ENCODE measurements around the gene PCDHGA7.
"Not testable (repeated sequence)": the region's sequence is repeated elsewhere in the genome, so short reads cannot be mapped to it uniquely, and the experiment has no call there.

PCDHGA7 gene

DNA sequence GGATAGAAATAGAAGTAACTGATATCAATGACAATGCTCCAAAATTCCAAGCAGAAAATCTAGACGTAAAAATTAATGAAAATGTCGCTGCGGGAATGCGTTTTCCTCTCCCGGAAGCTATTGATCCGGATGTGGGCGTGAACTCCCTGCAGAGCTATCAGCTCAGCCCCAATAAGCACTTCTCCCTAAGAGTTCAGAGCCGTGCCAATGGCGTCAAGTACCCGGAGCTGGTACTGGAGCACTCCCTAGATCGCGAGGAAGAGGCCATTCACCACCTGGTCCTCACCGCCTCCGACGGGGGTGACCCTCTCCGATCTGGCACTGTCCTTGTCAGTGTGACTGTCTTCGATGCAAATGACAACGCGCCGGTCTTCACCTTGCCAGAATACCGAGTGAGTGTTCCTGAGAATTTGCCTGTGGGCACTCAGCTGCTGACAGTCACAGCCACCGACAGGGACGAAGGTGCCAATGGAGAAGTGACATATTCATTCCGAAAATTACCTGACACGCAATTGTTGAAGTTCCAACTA, 31.1 kb downstream of the PCDHGA7 start:
- Histone ChIP-seq H3K4me3 (ENCODE audit: low read length) (peak overlapping the region; percentile 4), H3K27ac (ENCODE audit: low read depth, low read length) (no peak overlapping the region), H3K9ac (ENCODE audit: low read length) (no peak overlapping the region), H3K27me3 (ENCODE audit: control insufficient read depth, insufficient read depth, low read length) (peaks cover 5% of the 10 kb centered on the region), H3K4me1 (ENCODE audit: control insufficient read depth, insufficient read depth, low read length) (no peaks in the 10 kb centered on the region), H3K36me3 (ENCODE audit: control insufficient read depth, insufficient read depth, low read length) (peaks cover 5% of the 10 kb centered on the region)

GRCh38 chr5:141414548-141415274, 32.2 kb downstream of the PCDHGA7 start:
- H3K36me3 ChIP-seq (ENCODE audit: control insufficient read depth, insufficient read depth, low read length); H3K4me3 ChIP-seq (ENCODE audit: low read length); H3K27ac ChIP-seq (ENCODE audit: low read depth, low read length); H3K4me1 ChIP-seq (ENCODE audit: control insufficient read depth, insufficient read depth, low read length); H3K27me3 ChIP-seq (ENCODE audit: control insufficient read depth, insufficient read depth, low read length); H3K9ac ChIP-seq (ENCODE audit: low read length): not testable (repeated sequence)

DNA sequence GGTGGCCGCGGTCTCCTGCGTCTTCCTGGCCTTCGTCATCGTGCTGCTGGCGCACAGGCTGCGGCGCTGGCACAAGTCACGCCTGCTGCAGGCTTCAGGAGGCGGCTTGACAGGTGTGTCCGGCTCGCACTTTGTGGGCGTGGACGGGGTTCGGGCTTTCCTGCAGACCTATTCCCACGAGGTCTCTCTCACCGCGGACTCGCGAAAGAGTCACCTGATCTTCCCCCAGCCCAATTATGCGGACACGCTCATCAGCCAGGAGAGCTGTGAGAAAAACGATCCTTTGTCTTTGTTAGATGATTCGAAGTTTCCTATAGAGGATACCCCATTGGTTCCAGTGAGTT, 32.7 kb downstream of the PCDHGA7 start:
- not testable (repeated sequence) for H3K9ac ChIP-seq (ENCODE audit: low read length); H3K27me3 ChIP-seq (ENCODE audit: control insufficient read depth, insufficient read depth, low read length); H3K36me3 ChIP-seq (ENCODE audit: control insufficient read depth, insufficient read depth, low read length); H3K4me1 ChIP-seq (ENCODE audit: control insufficient read depth, insufficient read depth, low read length); H3K4me3 ChIP-seq (ENCODE audit: low read length); H3K27ac ChIP-seq (ENCODE audit: low read depth, low read length)

DNA sequence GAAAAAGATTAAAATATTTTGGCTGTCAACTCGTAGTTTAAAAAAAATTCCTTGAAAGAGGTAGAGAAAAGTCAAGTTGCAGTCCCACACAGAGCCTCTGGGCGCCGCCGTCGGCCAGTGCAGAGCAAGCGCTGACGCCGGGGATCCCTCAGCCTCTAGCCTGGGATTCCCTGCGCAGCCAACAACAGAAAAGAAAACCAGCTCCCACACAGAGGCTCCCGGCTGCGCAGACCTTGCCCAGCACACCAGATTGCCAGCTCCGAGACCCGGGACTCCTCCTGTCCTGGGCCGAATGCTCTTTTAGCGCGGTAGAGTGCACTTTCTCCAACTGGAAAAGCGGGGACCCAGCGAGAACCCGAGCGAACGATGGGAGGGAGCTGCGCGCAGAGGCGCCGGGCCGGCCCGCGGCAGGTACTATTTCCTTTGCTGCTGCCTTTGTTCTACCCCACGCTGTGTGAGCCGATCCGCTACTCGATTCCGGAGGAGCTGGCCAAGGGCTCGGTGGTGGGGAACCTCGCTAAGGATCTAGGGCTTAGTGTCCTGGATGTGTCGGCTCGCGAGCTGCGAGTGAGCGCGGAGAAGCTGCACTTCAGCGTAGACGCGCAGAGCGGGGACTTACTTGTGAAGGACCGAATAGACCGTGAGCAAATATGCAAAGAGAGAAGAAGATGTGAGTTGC, 35.1 kb downstream of the PCDHGA7 start, which contains the start of gene PCDHGB7:
TSS of gene PCDHGB7 (plus strand) at position 184 of the 679 bp plus-strand sequence. CDS start at position 367, 183 bp downstream.
- not testable (repeated sequence) for H3K27me3 ChIP-seq (ENCODE audit: control insufficient read depth, insufficient read depth, low read length); H3K9ac ChIP-seq (ENCODE audit: low read length); H3K4me1 ChIP-seq (ENCODE audit: control insufficient read depth, insufficient read depth, low read length); H3K36me3 ChIP-seq (ENCODE audit: control insufficient read depth, insufficient read depth, low read length); H3K27ac ChIP-seq (ENCODE audit: low read depth, low read length)
- H3K4me3 ChIP-seq (ENCODE audit: low read length), result peak within 1 kb of the TSS; percentile 57

DNA sequence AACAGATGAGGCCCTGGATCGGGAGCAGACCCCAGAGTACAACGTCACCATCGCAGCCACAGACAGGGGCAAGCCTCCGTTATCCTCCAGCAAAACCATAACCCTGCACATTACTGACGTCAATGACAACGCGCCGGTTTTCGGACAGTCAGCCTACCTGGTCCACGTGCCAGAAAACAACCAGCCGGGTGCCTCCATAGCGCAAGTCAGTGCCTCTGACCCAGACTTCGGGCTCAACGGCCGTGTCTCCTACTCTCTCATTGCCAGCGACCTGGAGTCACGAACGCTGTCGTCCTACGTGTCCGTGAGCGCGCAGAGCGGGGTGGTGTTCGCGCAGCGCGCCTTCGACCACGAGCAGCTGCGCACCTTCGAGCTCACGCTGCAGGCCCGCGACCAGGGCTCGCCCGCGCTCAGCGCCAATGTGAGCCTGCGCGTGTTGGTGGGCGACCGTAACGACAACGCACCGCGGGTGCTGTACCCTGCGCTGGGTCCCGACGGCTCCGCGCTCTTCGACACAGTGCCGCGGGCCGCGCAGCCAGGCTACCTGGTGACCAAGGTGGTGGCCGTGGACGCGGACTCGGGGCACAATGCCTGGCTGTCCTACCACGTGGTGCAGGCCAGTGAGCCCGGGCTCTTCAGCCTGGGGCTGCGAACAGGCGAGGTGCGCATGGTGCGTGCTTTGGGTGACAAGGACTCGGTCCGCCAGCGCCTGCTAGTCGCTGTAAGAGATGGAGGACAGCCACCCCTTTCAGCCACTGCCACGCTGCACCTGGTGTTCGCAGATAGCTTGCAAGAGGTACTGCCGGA, 36.7 kb downstream of the PCDHGA7 start:
- Histone ChIP-seq H3K4me1 (ENCODE audit: control insufficient read depth, insufficient read depth, low read length) (no peaks in the 10 kb centered on the region), H3K36me3 (ENCODE audit: control insufficient read depth, insufficient read depth, low read length) (no peaks in the 10 kb centered on the region), H3K27ac (ENCODE audit: low read depth, low read length) (no peak overlapping the region), H3K27me3 (ENCODE audit: control insufficient read depth, insufficient read depth, low read length) (peaks cover 2% of the 10 kb centered on the region), H3K4me3 (ENCODE audit: low read length) (peak overlapping the region; percentile 10), H3K9ac (ENCODE audit: low read length) (no peak overlapping the region)

DNA sequence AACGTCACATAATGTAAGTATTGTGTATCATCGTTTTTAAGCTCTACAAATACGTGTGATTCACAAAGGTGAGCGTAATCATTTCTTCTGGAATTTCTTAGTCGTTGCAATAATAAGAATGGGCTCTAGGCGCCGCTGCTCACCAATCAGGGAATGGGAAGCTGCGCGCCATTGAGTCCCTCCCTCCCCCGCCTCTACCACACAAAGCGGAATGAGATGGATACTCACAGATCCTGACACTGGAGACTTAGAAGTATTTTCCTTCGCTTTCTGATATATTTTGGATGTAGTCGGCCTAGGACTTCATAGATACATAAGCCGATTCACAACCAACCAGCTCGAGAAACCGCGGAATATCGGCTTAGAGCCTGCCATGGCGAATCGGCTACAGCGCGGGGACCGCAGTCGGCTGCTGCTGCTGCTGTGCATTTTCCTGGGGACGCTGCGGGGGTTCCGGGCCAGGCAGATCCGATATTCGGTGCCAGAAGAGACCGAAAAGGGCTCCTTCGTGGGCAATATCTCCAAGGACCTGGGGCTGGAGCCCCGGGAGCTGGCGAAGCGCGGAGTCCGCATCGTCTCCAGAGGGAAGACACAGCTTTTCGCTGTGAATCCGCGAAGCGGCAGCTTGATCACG, 38.4 kb downstream of the PCDHGA7 start, which contains the start of gene PCDHGA11:
TSS of gene PCDHGA11 (plus strand) at position 197 of the 634 bp plus-strand sequence. CDS start at position 374, 177 bp downstream.
- H3K4me3 ChIP-seq (ENCODE audit: low read length), result peak within 1 kb of the TSS; percentile 29
- no peaks in the 10 kb centered on the region for H3K4me1 ChIP-seq (ENCODE audit: control insufficient read depth, insufficient read depth, low read length)
- H3K9ac ChIP-seq (ENCODE audit: low read length), result no peak within 1 kb of the TSS
- H3K27ac ChIP-seq (ENCODE audit: low read depth, low read length), result no peak within 1 kb of the TSS
- no peaks in the 10 kb centered on the region for H3K36me3 ChIP-seq (ENCODE audit: control insufficient read depth, insufficient read depth, low read length)
- peaks cover 2% of the 10 kb centered on the region for H3K27me3 ChIP-seq (ENCODE audit: control insufficient read depth, insufficient read depth, low read length)

DNA sequence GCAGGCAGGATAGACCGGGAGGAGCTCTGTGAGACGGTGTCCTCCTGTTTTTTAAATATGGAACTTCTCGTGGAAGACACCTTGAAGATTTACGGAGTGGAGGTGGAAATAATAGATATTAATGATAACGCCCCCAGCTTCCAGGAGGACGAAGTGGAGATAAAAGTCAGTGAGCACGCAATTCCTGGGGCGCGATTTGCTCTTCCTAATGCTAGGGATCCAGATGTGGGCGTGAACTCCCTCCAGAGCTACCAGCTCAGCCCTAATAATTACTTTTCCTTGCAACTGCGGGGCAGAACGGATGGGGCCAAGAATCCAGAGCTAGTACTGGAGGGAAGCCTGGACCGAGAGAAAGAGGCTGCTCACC, 38.9 kb downstream of the PCDHGA7 start:
- no peak overlapping the region for H3K9ac ChIP-seq (ENCODE audit: low read length)
- peak overlapping the region; percentile 29 for H3K4me3 ChIP-seq (ENCODE audit: low read length)
- no peak overlapping the region for H3K27ac ChIP-seq (ENCODE audit: low read depth, low read length)
- H3K4me1 ChIP-seq (ENCODE audit: control insufficient read depth, insufficient read depth, low read length), result no peaks in the 10 kb centered on the region
- H3K36me3 ChIP-seq (ENCODE audit: control insufficient read depth, insufficient read depth, low read length), result no peaks in the 10 kb centered on the region
- H3K27me3 ChIP-seq (ENCODE audit: control insufficient read depth, insufficient read depth, low read length), result peaks cover 2% of the 10 kb centered on the region

DNA sequence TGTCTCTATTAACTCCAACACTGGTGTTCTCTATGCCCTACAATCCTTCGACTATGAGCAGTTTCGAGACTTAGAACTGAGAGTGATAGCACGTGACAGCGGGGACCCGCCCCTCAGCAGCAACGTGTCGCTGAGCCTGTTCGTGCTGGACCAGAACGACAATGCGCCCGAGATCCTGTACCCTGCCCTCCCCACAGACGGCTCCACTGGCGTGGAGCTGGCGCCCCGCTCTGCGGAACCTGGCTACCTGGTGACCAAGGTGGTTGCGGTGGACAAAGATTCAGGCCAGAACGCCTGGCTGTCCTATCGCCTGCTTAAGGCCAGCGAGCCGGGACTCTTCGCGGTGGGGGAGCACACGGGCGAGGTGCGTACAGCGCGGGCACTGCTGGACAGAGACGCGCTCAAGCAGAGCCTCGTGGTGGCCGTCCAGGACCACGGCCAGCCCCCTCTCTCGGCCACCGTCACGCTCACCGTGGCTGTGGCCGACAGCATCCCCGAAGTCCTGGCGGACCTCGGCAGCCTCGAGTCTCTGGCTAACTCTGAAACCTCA, 40.3 kb downstream of the PCDHGA7 start:
- H3K9ac ChIP-seq (ENCODE audit: low read length), result no peak overlapping the region
- peaks cover 2% of the 10 kb centered on the region for H3K27me3 ChIP-seq (ENCODE audit: control insufficient read depth, insufficient read depth, low read length)
- peak overlapping the region; percentile 19 for H3K4me3 ChIP-seq (ENCODE audit: low read length)
- H3K4me1 ChIP-seq (ENCODE audit: control insufficient read depth, insufficient read depth, low read length), result no peaks in the 10 kb centered on the region
- no peaks in the 10 kb centered on the region for H3K36me3 ChIP-seq (ENCODE audit: control insufficient read depth, insufficient read depth, low read length)
- H3K27ac ChIP-seq (ENCODE audit: low read depth, low read length), result no peak overlapping the region

GRCh38 chr5:141427783-141428426, 45.4 kb downstream of the PCDHGA7 start:
- no peak overlapping the region for H3K27ac ChIP-seq (ENCODE audit: low read depth, low read length)
- H3K4me3 ChIP-seq (ENCODE audit: low read length), result peak overlapping the region; percentile 37
- H3K36me3 ChIP-seq (ENCODE audit: control insufficient read depth, insufficient read depth, low read length), result no peaks in the 10 kb centered on the region
- H3K4me1 ChIP-seq (ENCODE audit: control insufficient read depth, insufficient read depth, low read length), result no peaks in the 10 kb centered on the region
- no peak overlapping the region for H3K9ac ChIP-seq (ENCODE audit: low read length)
- H3K27me3 ChIP-seq (ENCODE audit: control insufficient read depth, insufficient read depth, low read length), result no peaks in the 10 kb centered on the region

GRCh38 chr5:141430332-141431113, 48.0 kb downstream of the PCDHGA7 start, which contains the start of gene PCDHGA12:
Gene PCDHGA12 (plus strand): TSS chr5:141430507. CDS start chr5:141430760, 253 bp downstream.
- H3K27ac ChIP-seq (ENCODE audit: low read depth, low read length), result no peak within 1 kb of the TSS
- peak within 1 kb of the TSS; percentile 44 for H3K4me3 ChIP-seq (ENCODE audit: low read length)
- H3K4me1 ChIP-seq (ENCODE audit: control insufficient read depth, insufficient read depth, low read length), result no peaks in the 10 kb centered on the region
- H3K27me3 ChIP-seq (ENCODE audit: control insufficient read depth, insufficient read depth, low read length), result no peaks in the 10 kb centered on the region
- H3K9ac ChIP-seq (ENCODE audit: low read length), result no peak within 1 kb of the TSS
- H3K36me3 ChIP-seq (ENCODE audit: control insufficient read depth, insufficient read depth, low read length), result no peaks in the 10 kb centered on the region

DNA sequence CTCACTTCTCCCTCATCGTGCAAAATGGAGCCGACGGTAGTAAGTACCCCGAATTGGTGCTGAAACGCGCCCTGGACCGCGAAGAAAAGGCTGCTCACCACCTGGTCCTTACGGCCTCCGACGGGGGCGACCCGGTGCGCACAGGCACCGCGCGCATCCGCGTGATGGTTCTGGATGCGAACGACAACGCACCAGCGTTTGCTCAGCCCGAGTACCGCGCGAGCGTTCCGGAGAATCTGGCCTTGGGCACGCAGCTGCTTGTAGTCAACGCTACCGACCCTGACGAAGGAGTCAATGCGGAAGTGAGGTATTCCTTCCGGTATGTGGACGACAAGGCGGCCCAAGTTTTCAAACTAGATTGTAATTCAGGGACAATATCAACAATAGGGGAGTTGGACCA, 48.7 kb downstream of the PCDHGA7 start:
- Histone ChIP-seq H3K27ac (ENCODE audit: low read depth, low read length) (no peak overlapping the region), H3K27me3 (ENCODE audit: control insufficient read depth, insufficient read depth, low read length) (no peaks in the 10 kb centered on the region), H3K4me3 (ENCODE audit: low read length) (peak overlapping the region; percentile 44), H3K36me3 (ENCODE audit: control insufficient read depth, insufficient read depth, low read length) (no peaks in the 10 kb centered on the region), H3K4me1 (ENCODE audit: control insufficient read depth, insufficient read depth, low read length) (no peaks in the 10 kb centered on the region), H3K9ac (ENCODE audit: low read length) (no peak overlapping the region)

Measured in rectal smooth muscle tissue (tissue), 1 donor.